CD4-positive, alpha-beta T cell (primary cell): ENCODE data around the gene ITPR3. TPM values are rescaled to one million over a fixed set of nuclear protein-coding genes. Genes with fewer than 3 reads are reported as not detected.

ENCODE experiments used
- ATAC-seq: fragments of 200-7000 bp; cut with Tn5 transposase; one replicate; pipeline ENCODE4 v1.10.0; 2022; ENCODE audit warnings: mild to moderate bottlenecking; ENCODE audit not compliant: poor library complexity
- CTCF ChIA-PET: fragments of 350-600 bp; sonication (Branson Sonifier 250); formaldehyde crosslinking; loops from one replicate; lab custom pipeline; 2021; ENCODE audit warnings: antibody characterized with exemption, inconsistent platforms; lab: Charles Lee
- POLR2A ChIA-PET: fragments of 350-600 bp; sonication (Branson Sonifier 250); formaldehyde crosslinking; loops from one replicate; lab custom pipeline; 2021; ENCODE audit warnings: antibody characterized with exemption, inconsistent platforms; lab: Charles Lee
- DNase-seq, 14 experiments: peaks; one replicate each; pipeline ENCODE4 v3.0.0-alpha.2; 2013 to 2020; ENCODE audit warnings: mixed read lengths in 2 of 14
- H3K27ac ChIP-seq, 2 donors: one replicate each; pipeline versions ENCODE4 v1.5.1 to v1.7.0; 2013; ENCODE audit warnings: low read length in 2 of 2, low read depth in 1 of 2, mild to moderate bottlenecking in 1 of 2
- H3K27me3 ChIP-seq, 2 experiments: 1 replicate in 1 of 2; 2 replicates in 1 of 2; pipeline versions ENCODE4 v1.6.1 to v1.7.0; 2013; ENCODE audit warnings: low read length in 2 of 2, control low read depth in 1 of 2, mild to moderate bottlenecking in 1 of 2, moderate library complexity in 1 of 2; ENCODE audit not compliant: insufficient read depth in 2 of 2, control insufficient read depth in 1 of 2
- H3K36me3 ChIP-seq: one replicate; pipeline ENCODE4 v1.6.1; 2013; ENCODE audit warnings: low read length, control low read depth; ENCODE audit not compliant: insufficient read depth
- H3K4me1 ChIP-seq: one replicate; pipeline ENCODE4 v1.6.1; 2013; ENCODE audit warnings: low read length, control low read depth; ENCODE audit not compliant: insufficient read depth
- H3K4me3 ChIP-seq: one replicate; pipeline ENCODE4 v1.5.1; 2013; ENCODE audit warnings: mild to moderate bottlenecking, low read length, moderate library complexity
- H3K9me3 ChIP-seq, 2 experiments: 1 replicate in 1 of 2; 2 replicates in 1 of 2; pipeline versions ENCODE4 v1.6.1 to v1.7.0; 2013; ENCODE audit warnings: low read length in 2 of 2, mild to moderate bottlenecking in 2 of 2, control low read depth in 1 of 2, moderate library complexity in 1 of 2; ENCODE audit not compliant: control insufficient read depth in 1 of 2, insufficient read depth in 1 of 2
- H3K27ac Mint-ChIP-seq: one replicate; pipeline ENCODE4 v1.8.0; 2020; ENCODE audit warnings: mixed read lengths
- H3K27me3 Mint-ChIP-seq: one replicate; pipeline ENCODE4 v1.8.0; 2021; ENCODE audit warnings: mixed read lengths
- H3K36me3 Mint-ChIP-seq: one replicate; pipeline ENCODE4 v1.8.0; 2021; ENCODE audit warnings: low read depth, mixed read lengths
- H3K4me1 Mint-ChIP-seq: one replicate; pipeline ENCODE4 v1.8.0; 2021; ENCODE audit warnings: low read depth, mixed read lengths
- H3K4me3 Mint-ChIP-seq: one replicate; pipeline ENCODE4 v1.8.0; 2020; ENCODE audit warnings: mild to moderate bottlenecking, mixed read lengths
- H3K9me3 Mint-ChIP-seq: one replicate; pipeline ENCODE4 v1.8.0; 2020; ENCODE audit warnings: mixed read lengths
- CTCF ChIP-seq: fragments of 200-600 bp; IDR thresholded peaks from one replicate; pipeline ENCODE4 v1.8.0; 2022; ENCODE audit warnings: antibody characterized with exemption, mild to moderate bottlenecking
- intact Hi-C, 2 experiments: fragments of 100-400 bp; cut with DNase I in 1 of 2; cut with micrococcal nuclease in 1 of 2; formaldehyde crosslinking; loops; one replicate each; pipeline versions ENCODE4 v1.15.1 to v1.9.0; 2023 to 2025; cut with DNase I, micrococcal nuclease
- total RNA-seq, 174 experiments: library from RNA in 2 of 174; stranded (reverse) in 2 of 174; gene quantifications; one replicate each; pipeline ENCODE4 v1.2.3 and lab custom pipeline; 2021 to 2026

The ITPR3 gene
- total RNA-seq, 2 experiments from 2014 or later, result 44.5 to 45.5 TPM

- no peaks in the 10 kb centered on the region for H3K4me1 ChIP-seq
- no peak overlapping the region for H3K4me3 ChIP-seq
- ChIA-PET POLR2A (no interaction called here), CTCF (interaction anchor here (0.6 to 1.6 kb wide), 2 partner anchors 24 to 470 kb away, joined by 3 to 4 read pairs; no protein-coding TSS in a partner anchor)
- intact Hi-C loops, result no loop called here
- H3K36me3 ChIP-seq, result peaks cover 91% of the 10 kb centered on the region
- DNase-seq (no peak), ATAC-seq (no peak)
- TF ChIP-seq CTCF, result no peak
- H3K27me3 ChIP-seq, result no peaks in the 10 kb centered on the region
- peaks cover 0 to 6% of the 10 kb centered on the region in 2 experiments for H3K9me3 ChIP-seq
- Mint-ChIP-seq H3K27me3 (no peaks in the 10 kb centered on the region), H3K27ac (no peak overlapping the region), H3K36me3 (peaks cover 92% of the 10 kb centered on the region), H3K9me3 (no peaks in the 10 kb centered on the region), H3K4me1 (no peaks in the 10 kb centered on the region), H3K4me3 (no peak overlapping the region)
- H3K27ac ChIP-seq, result no peak overlapping the region
Measured at GRCh38 chr6:33675968-33676367, 54.8 kb downstream of the ITPR3 start.

- Mint-ChIP-seq H3K36me3 (peaks cover 92% of the 10 kb centered on the region), H3K4me3 (no peak overlapping the region), H3K4me1 (no peaks in the 10 kb centered on the region), H3K27ac (no peak overlapping the region), H3K27me3 (no peaks in the 10 kb centered on the region), H3K9me3 (no peaks in the 10 kb centered on the region)
- DNase-seq (no peak), ATAC-seq (no peak)
- Histone ChIP-seq H3K4me1 (no peaks in the 10 kb centered on the region), H3K27me3 (no peaks in the 10 kb centered on the region), H3K9me3 (peaks cover 0 to 6% of the 10 kb centered on the region in 2 experiments), H3K27ac (no peak overlapping the region), H3K4me3 (no peak overlapping the region), H3K36me3 (peaks cover 91% of the 10 kb centered on the region)
- ChIA-PET CTCF (no interaction called here), POLR2A (no interaction called here)
- no peak for TF ChIP-seq CTCF
- intact Hi-C loops, result no loop called here
Measured at GRCh38 chr6:33676416-33677142, 55.5 kb downstream of the ITPR3 start.

- intact Hi-C loops, result no loop called here
- Histone ChIP-seq H3K4me3 (no peak overlapping the region), H3K4me1 (no peaks in the 10 kb centered on the region), H3K27ac (no peak overlapping the region), H3K9me3 (peaks cover 0 to 6% of the 10 kb centered on the region in 2 experiments), H3K36me3 (peaks cover 89% of the 10 kb centered on the region), H3K27me3 (no peaks in the 10 kb centered on the region)
- H3K27me3 Mint-ChIP-seq, result no peaks in the 10 kb centered on the region
- POLR2A ChIA-PET, result no interaction called here
- ATAC-seq (no peak), DNase-seq (no peak)
- TF ChIP-seq CTCF, result no peak
- H3K4me3 Mint-ChIP-seq, result no peak overlapping the region
- peaks cover under 1% of the 10 kb centered on the region for H3K4me1 Mint-ChIP-seq
- no peak overlapping the region for H3K27ac Mint-ChIP-seq
- peaks cover 91% of the 10 kb centered on the region for H3K36me3 Mint-ChIP-seq
- CTCF ChIA-PET, result no interaction called here
- H3K9me3 Mint-ChIP-seq, result no peaks in the 10 kb centered on the region
Measured at GRCh38 chr6:33677143-33677660, 56.1 kb downstream of the ITPR3 start.
